ENCODE data around the gene LITAF.

LITAF gene

GRCh38 chr16:11632455-11632939 lies 45.8 kb upstream of the LITAF start:
- H3K27ac ChIP-seq (ENCODE audit: extremely low read depth, low read depth, low read length), result no peak overlapping the region
- POLR2A ChIA-PET, result no interaction called here
- H3K36me3 ChIP-seq (ENCODE audit: control insufficient read depth in 2 of 2, insufficient read depth in 1 of 2, low read length in 2 of 2), result no peaks in the 10 kb centered on the region
- peak; percentile 39; the same call in 1 of the 2 replicates for TF ChIP-seq EGR2 (tag by site-specific recombination; IDR thresholded peaks at IDR 0.05; ENCODE audit: low read depth)
- TF ChIP-seq ZFHX2 (tag by site-specific recombination; conservative IDR thresholded peaks at IDR 0.05), result peak; percentile 53
- TF ChIP-seq BCL6B (tag by site-specific recombination; IDR thresholded peaks at IDR 0.05), result no peak
- TF ChIP-seq ZNF114 (tag by site-specific recombination; IDR thresholded peaks at IDR 0.05), result no peak
- TF ChIP-seq ZNF626 (tag by site-specific recombination; IDR thresholded peaks at IDR 0.05), result no peak
- TF ChIP-seq OVOL3 (tag by site-specific recombination; IDR thresholded peaks at IDR 0.05), result no peak
- CTCF ChIA-PET, result interaction anchor here (0.6 to 1.1 kb wide), 2 partner anchors 10 to 669 kb away, joined by 3 to 4 read pairs; no protein-coding TSS in a partner anchor
- H3K4me1 ChIP-seq (ENCODE audit: control insufficient read depth, insufficient read depth, low read length), result no peaks in the 10 kb centered on the region
- H3K9me3 ChIP-seq (ENCODE audit: control insufficient read depth, insufficient read depth, low read depth, low read length), result no peaks in the 10 kb centered on the region
- no peak overlapping the region for H3K4me3 ChIP-seq (ENCODE audit: low read depth, low read length)

GRCh38 chr16:11631214-11631613 lies 44.5 kb upstream of the LITAF start:
- H3K9me3 ChIP-seq (ENCODE audit: control insufficient read depth, insufficient read depth, low read depth, low read length), result no peaks in the 10 kb centered on the region
- ChIA-PET CTCF (interaction anchor here (1.1 to 1.4 kb wide), 2 partner anchors 9 to 224 kb away, joined by 3 to 4 read pairs; no protein-coding TSS in a partner anchor), POLR2A (no interaction called here)
- TF ChIP-seq ZNF121 (tag by site-specific recombination; IDR thresholded peaks at IDR 0.05), result peak; percentile 95
- TF ChIP-seq SETDB1 (IDR thresholded peaks at IDR 0.05; ENCODE audit: insufficient read length, low read length), result no peak
- TF ChIP-seq ZNF544 (tag by site-specific recombination; IDR thresholded peaks at IDR 0.05), result no peak
- no peak for TF ChIP-seq GLI4 (tag by site-specific recombination; IDR thresholded peaks at IDR 0.05)
- no peak for TF ChIP-seq ZNF274 (IDR thresholded peaks at IDR 0.05; ENCODE audit: low read length)
- TF ChIP-seq ZNF274 (tag by site-specific recombination; IDR thresholded peaks at IDR 0.05; ENCODE audit: borderline replicate concordance), result no peak
- TF ChIP-seq ZNF184 (tag by site-specific recombination; IDR thresholded peaks at IDR 0.05), result no peak
- TF ChIP-seq ZNF174 (tag by site-specific recombination; IDR thresholded peaks at IDR 0.05), result no peak
- no peaks in the 10 kb centered on the region for H3K36me3 ChIP-seq (ENCODE audit: control insufficient read depth in 2 of 2, insufficient read depth in 1 of 2, low read length in 2 of 2)
- no peak overlapping the region for H3K4me3 ChIP-seq (ENCODE audit: low read depth, low read length)
- no peaks in the 10 kb centered on the region for H3K4me1 ChIP-seq (ENCODE audit: control insufficient read depth, insufficient read depth, low read length)
- H3K27ac ChIP-seq (ENCODE audit: extremely low read depth, low read depth, low read length), result no peak overlapping the region

GRCh38 chr16:11630768-11631056 lies 44.0 kb upstream of the LITAF start:
- ChIA-PET CTCF (interaction anchor here (1.1 to 1.4 kb wide), 2 partner anchors 10 to 223 kb away, joined by 3 to 4 read pairs; no protein-coding TSS in a partner anchor), POLR2A (no interaction called here)
- H3K27ac ChIP-seq (ENCODE audit: extremely low read depth, low read depth, low read length), result no peak overlapping the region
- TF ChIP-seq ZNF18 (tag by site-specific recombination; IDR thresholded peaks at IDR 0.05), result no peak
- no peak for TF ChIP-seq ZNF184 (tag by site-specific recombination; IDR thresholded peaks at IDR 0.05)
- no peak for TF ChIP-seq IKZF3 (tag by site-specific recombination; IDR thresholded peaks at IDR 0.05)
- TF ChIP-seq AEBP2 (tag by site-specific recombination; IDR thresholded peaks at IDR 0.05; ENCODE audit: borderline replicate concordance), result no peak
- no peak for TF ChIP-seq YY2 (tag by site-specific recombination; IDR thresholded peaks at IDR 0.05)
- TF ChIP-seq ZNF350 (tag by site-specific recombination; IDR thresholded peaks at IDR 0.05), result no peak
- no peak for TF ChIP-seq ZNF175 (tag by site-specific recombination; IDR thresholded peaks at IDR 0.05)
- TF ChIP-seq ZNF626 (tag by site-specific recombination; IDR thresholded peaks at IDR 0.05), result no peak
- no peak for TF ChIP-seq ZNF366 (tag by site-specific recombination; conservative IDR thresholded peaks at IDR 0.05)
- no peak for TF ChIP-seq ZNF677 (tag by site-specific recombination; IDR thresholded peaks at IDR 0.05)
- TF ChIP-seq ZBTB48 (tag by site-specific recombination; IDR thresholded peaks at IDR 0.05), result no peak
- no peak for TF ChIP-seq ZBTB10 (tag by site-specific recombination; IDR thresholded peaks at IDR 0.05)
- no peak for TF ChIP-seq PBX3 (CRISPR knock-in tag; IDR thresholded peaks at IDR 0.05)

More at GRCh38 chr16:11630768-11631056, 44.0 kb upstream of the LITAF start:
- no peaks in the 10 kb centered on the region for H3K9me3 ChIP-seq (ENCODE audit: control insufficient read depth, insufficient read depth, low read depth, low read length)
- no peaks in the 10 kb centered on the region for H3K4me1 ChIP-seq (ENCODE audit: control insufficient read depth, insufficient read depth, low read length)
- H3K36me3 ChIP-seq (ENCODE audit: control insufficient read depth in 2 of 2, insufficient read depth in 1 of 2, low read length in 2 of 2), result no peaks in the 10 kb centered on the region
- H3K4me3 ChIP-seq (ENCODE audit: low read depth, low read length), result no peak overlapping the region
